Loucy (cell line): ENCODE measurements around the gene KITLG.

Experiments
- EZH2phosphoT487 ChIP-seq: fragments of 200-600 bp; IDR thresholded peaks from 2 replicates; pipeline ENCODE4 v1.6.1; 2018; ENCODE audit warnings: antibody characterized with exemption, mild to moderate bottlenecking, moderate library complexity, borderline replicate concordance
- TF ChIP-seq, protein P1 (sequence below): fragments of 200-600 bp; sonication (generic); conservative IDR thresholded peaks from 2 replicates; pipeline ENCODE4 v1.5.1; 2014; ENCODE audit warnings: mild to moderate bottlenecking, antibody characterized with exemption, low read length

DNA sequence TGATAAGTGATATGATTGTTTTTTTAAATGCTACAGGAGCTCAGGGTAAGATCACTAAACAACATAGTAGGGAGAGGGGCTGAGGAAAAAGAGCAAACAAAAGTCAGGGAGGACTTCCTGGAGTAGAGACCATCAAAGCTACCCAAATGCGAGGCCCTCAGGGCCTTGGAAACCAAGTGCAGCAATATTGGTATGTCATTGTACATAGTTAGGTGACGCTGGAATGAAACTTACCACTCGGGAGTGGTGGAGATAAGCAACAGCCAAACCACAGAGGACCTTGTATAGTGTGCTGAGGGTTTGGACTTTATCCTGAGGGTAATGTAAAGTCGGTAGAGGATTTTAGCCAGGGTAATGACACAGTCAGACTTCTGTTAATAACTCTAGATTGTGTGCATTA, 13.8 kb downstream of the KITLG start:
- TF ChIP-seq, protein P1, sequence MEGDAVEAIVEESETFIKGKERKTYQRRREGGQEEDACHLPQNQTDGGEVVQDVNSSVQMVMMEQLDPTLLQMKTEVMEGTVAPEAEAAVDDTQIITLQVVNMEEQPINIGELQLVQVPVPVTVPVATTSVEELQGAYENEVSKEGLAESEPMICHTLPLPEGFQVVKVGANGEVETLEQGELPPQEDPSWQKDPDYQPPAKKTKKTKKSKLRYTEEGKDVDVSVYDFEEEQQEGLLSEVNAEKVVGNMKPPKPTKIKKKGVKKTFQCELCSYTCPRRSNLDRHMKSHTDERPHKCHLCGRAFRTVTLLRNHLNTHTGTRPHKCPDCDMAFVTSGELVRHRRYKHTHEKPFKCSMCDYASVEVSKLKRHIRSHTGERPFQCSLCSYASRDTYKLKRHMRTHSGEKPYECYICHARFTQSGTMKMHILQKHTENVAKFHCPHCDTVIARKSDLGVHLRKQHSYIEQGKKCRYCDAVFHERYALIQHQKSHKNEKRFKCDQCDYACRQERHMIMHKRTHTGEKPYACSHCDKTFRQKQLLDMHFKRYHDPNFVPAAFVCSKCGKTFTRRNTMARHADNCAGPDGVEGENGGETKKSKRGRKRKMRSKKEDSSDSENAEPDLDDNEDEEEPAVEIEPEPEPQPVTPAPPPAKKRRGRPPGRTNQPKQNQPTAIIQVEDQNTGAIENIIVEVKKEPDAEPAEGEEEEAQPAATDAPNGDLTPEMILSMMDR, result no peak
- no peak for TF ChIP-seq EZH2phosphoT487
